A673 (cell line): ENCODE results near the gene IGLL5. TPM values are rescaled to one million over a fixed set of nuclear protein-coding genes. Genes with fewer than 3 reads are reported as not detected.

Experiments used
- BruUV-seq: library from RNA; stranded (reverse); fragments of 400-500 nt; replicated peaks from 2 replicates; lab custom pipeline; 2021; lab: Mats Ljungman, UMichigan
- CTCF ChIA-PET: fragments of 300-600 bp; sonication (Branson Sonifier 250); formaldehyde crosslinking; loops from one replicate; lab custom pipeline; 2022; ENCODE audit warnings: antibody characterized with exemption; lab: Charles Lee
- POLR2A ChIA-PET: fragments of 300-600 bp; sonication (Branson Sonifier 250); formaldehyde crosslinking; loops from one replicate; lab custom pipeline; 2022; ENCODE audit warnings: antibody characterized with exemption; ENCODE audit not compliant: low non-redundant PET; lab: Charles Lee
- DNase-seq: peaks from one replicate; pipeline ENCODE4 v3.0.0-alpha.2; 2015; ENCODE audit warnings: low spot score
- H3K27ac ChIP-seq: fragments of 200-600 bp; sonication (generic); 2 replicates; pipeline ENCODE4 v1.5.1; 2016; ENCODE audit warnings: mixed run types, low read depth, mild to moderate bottlenecking, mixed read lengths, antibody characterized with exemption, low read length; ENCODE audit not compliant: poor library complexity, severe bottlenecking
- H3K27me3 ChIP-seq: fragments of 200-600 bp; sonication (generic); replicated peaks from 2 replicates; pipeline ENCODE4 v1.6.1; 2017; ENCODE audit warnings: mixed run types, low read depth, mild to moderate bottlenecking, mixed read lengths, antibody characterized with exemption, low read length; ENCODE audit not compliant: insufficient read depth, poor library complexity
- H3K36me3 ChIP-seq: fragments of 200-600 bp; sonication (generic); 2 replicates; pipeline ENCODE4 v1.6.1; 2016; ENCODE audit warnings: mixed run types, mild to moderate bottlenecking, mixed read lengths, antibody characterized with exemption, low read length; ENCODE audit not compliant: insufficient read depth, poor library complexity, severe bottlenecking
- H3K4me1 ChIP-seq: fragments of 200-600 bp; sonication (generic); 2 replicates; pipeline ENCODE4 v1.6.1; 2017; ENCODE audit warnings: mixed run types, mild to moderate bottlenecking, mixed read lengths, antibody characterized with exemption, low read length; ENCODE audit not compliant: insufficient read depth, poor library complexity, severe bottlenecking
- H3K4me3 ChIP-seq: fragments of 200-600 bp; sonication (generic); 2 replicates; pipeline ENCODE4 v1.5.1; 2016; ENCODE audit warnings: low read depth, mixed run types, mild to moderate bottlenecking, mixed read lengths, low read length; ENCODE audit not compliant: poor library complexity, severe bottlenecking
- H3K9me3 ChIP-seq: fragments of 200-600 bp; sonication (generic); 2 replicates; pipeline ENCODE4 v1.6.1; 2016; ENCODE audit warnings: mixed run types, low read depth, mild to moderate bottlenecking, mixed read lengths, antibody characterized with exemption, low read length; ENCODE audit not compliant: poor library complexity, severe bottlenecking
- EZH2 ChIP-seq: fragments of 200-600 bp; sonication (generic); IDR thresholded peaks from 2 replicates; pipeline ENCODE4 v1.6.1; 2017; ENCODE audit warnings: borderline replicate concordance, low read depth, mild to moderate bottlenecking, mixed read lengths, antibody characterized with exemption, low read length; ENCODE audit not compliant: poor library complexity, severe bottlenecking
- intact Hi-C: fragments of 100-400 bp; cut with micrococcal nuclease; formaldehyde crosslinking; loops from one replicate; pipeline ENCODE4 v1.10.0; 2022; ENCODE audit not compliant: unreplicated experiment
- total RNA-seq: library from RNA; stranded (reverse); gene quantifications from 2 replicates; pipeline ENCODE4 v1.2.3, GENCODE V29; 2021
- TF ChIP-seq, protein P1 (sequence below): fragments of 300-800, 200-600 bp; sonication (generic); conservative IDR thresholded peaks from 2 replicates; pipeline ENCODE4 v1.5.1; 2017; ENCODE audit warnings: low read depth, mild to moderate bottlenecking, antibody characterized with exemption, low read length, moderate library complexity, mixed read lengths

Gene IGLL5
- total RNA-seq, 1 experiment from 2014 or later: not detected

DNA sequence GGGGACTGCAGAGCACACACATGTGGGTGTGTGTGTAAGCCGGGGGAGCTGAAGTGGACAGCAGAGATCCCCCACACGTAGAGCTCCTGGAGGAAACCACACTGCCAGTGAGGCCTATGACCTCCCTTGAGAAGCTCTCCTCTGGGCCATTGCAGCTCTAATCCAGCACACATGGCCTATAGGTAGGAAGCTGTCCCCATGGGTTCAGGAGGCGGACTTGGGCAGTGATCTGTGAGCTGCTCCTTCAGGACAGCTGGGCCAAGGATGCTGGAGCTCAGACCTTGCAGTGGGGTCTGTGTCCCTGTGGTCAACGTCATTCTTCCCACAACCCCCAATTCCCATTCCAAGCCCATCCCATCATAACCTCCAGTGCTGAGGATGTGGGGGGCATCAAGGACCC, 29.8 kb downstream of the IGLL5 start:
- no peak for DNase-seq
- Histone ChIP-seq H3K4me1 (no peaks in the 10 kb centered on the region), H3K36me3 (no peaks in the 10 kb centered on the region), H3K27ac (no peak overlapping the region), H3K27me3 (no peaks in the 10 kb centered on the region), H3K9me3 (no peaks in the 10 kb centered on the region), H3K4me3 (no peak overlapping the region)
- ChIA-PET CTCF (no interaction called here), POLR2A (no interaction called here)
- BruUV-seq: no TSS peak
- no peak for TF ChIP-seq EZH2
- TF ChIP-seq, protein P1, sequence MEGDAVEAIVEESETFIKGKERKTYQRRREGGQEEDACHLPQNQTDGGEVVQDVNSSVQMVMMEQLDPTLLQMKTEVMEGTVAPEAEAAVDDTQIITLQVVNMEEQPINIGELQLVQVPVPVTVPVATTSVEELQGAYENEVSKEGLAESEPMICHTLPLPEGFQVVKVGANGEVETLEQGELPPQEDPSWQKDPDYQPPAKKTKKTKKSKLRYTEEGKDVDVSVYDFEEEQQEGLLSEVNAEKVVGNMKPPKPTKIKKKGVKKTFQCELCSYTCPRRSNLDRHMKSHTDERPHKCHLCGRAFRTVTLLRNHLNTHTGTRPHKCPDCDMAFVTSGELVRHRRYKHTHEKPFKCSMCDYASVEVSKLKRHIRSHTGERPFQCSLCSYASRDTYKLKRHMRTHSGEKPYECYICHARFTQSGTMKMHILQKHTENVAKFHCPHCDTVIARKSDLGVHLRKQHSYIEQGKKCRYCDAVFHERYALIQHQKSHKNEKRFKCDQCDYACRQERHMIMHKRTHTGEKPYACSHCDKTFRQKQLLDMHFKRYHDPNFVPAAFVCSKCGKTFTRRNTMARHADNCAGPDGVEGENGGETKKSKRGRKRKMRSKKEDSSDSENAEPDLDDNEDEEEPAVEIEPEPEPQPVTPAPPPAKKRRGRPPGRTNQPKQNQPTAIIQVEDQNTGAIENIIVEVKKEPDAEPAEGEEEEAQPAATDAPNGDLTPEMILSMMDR: no peak
- intact Hi-C loops: no loop called here

DNA sequence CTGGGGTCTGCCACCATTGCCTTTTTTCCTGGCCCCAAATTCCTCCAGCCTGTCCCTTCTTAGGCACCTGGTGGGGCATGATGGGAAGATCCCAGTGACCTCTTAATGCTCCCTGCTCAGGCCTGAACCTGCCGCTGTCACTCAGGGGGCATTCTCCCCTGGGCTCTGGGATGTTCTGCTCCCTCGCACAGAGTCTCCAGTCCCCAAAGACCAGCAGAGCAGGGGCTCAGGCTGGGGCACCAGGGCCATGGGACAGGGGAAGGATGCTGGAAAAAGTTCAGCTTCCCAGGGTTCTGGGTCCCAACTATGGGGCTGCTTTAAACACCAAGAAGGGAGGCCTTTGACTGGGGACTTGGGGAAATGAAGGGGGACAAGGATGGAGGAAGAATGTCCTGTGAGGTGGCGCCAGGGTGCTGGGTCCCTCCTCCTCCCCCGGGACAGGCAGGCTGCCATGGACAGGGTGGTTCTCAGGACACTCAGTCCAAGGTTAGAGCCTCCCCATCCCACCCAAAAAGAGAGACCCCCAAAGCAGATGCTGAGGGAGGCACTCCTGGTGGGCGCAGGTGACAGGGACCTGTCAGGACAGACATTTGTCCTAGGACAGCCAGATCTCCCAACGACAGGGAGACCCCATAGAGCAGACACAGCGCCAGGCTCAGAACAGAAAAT, 30.8 kb downstream of the IGLL5 start:
- Histone ChIP-seq H3K27me3 (no peaks in the 10 kb centered on the region), H3K36me3 (no peaks in the 10 kb centered on the region), H3K4me1 (no peaks in the 10 kb centered on the region), H3K4me3 (no peak overlapping the region), H3K27ac (no peak overlapping the region), H3K9me3 (no peaks in the 10 kb centered on the region)
- ChIA-PET CTCF (no interaction called here), POLR2A (no interaction called here)
- intact Hi-C loops: no loop called here
- DNase-seq: no peak
- TF ChIP-seq, protein P1: no peak
- no peak for TF ChIP-seq EZH2
- BruUV-seq: no TSS peak

DNA sequence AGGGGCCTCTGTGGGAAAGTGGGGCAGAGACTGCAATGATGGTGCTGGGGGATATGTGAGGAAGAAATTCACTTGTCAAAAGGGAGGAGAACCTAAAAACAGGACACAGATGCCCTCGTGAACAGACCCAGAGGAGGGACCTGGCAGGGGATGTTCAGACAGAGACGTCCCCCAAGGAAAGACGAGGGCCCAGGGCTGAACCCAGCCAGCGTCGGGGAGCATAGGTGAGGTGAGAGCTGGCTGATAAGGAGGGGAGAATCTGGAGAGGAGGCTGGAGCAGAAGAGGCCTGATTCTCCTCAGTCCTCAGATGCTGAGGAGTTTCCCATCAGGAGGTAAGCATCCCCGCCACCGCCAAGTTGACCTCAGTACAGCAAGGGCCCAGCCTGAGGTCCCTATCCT, 31.4 kb downstream of the IGLL5 start:
- Histone ChIP-seq H3K4me1 (no peaks in the 10 kb centered on the region), H3K4me3 (no peak overlapping the region), H3K9me3 (no peaks in the 10 kb centered on the region), H3K27me3 (no peaks in the 10 kb centered on the region), H3K27ac (no peak overlapping the region), H3K36me3 (no peaks in the 10 kb centered on the region)
- ChIA-PET CTCF (no interaction called here), POLR2A (no interaction called here)
- no peak for TF ChIP-seq EZH2
- TF ChIP-seq, protein P1: no peak
- BruUV-seq: no TSS peak
- no peak for DNase-seq
- intact Hi-C loops: no loop called here
